GM18907 (cell line): Measurements from ENCODE around the gene CCDC7.

Experiments
- ATAC-seq: cut with Tn5 transposase; IDR thresholded peaks from one replicate; pipeline ENCODE4 v1.9.1; 2021; ENCODE audit warnings: mild to moderate bottlenecking, moderate library complexity; ENCODE audit not compliant: unreplicated experiment

Gene CCDC7

DNA sequence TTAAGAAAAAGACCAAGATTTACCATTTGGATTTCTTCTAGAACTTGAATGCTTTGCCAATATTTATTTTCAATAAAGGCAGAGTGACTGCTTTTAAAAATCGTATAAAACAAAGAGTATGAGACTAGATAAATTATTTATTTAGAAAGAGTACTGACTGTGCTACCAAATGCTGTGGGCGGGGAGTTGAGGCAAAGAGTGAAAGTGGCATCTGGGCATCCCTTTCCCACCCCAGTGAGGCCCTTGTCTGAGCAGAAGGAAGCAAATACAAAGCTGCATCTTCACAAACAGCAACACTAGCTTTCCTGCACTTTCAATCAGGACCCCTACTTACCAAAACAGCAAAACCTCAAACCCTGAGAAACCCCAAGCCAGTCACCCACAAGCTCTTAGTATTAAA is 477.2 kb downstream of the CCDC7 start:
- no peak for ATAC-seq

DNA sequence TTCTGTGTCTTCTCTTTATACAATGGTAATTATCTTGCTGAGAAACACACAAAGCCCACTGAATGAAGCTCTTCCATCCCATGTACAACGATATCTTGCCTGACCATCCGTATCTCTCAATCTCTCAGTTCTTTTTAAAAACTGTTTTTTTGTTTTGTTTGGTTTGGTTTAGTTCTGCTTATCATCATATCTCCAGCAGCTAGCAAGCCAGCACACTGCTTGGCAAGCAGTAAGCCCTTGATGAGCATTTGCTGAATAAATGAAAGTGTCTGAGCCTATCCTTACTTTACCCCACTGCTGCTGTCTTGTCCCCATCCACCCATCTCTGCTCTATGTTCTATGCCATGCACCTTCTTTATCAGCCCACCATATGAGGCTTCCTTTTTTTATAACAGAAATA is 477.9 kb downstream of the CCDC7 start:
- no peak for ATAC-seq
